Forelimb muscle (tissue), 1 donor: Measurements from ENCODE around the gene CCL13. TPM values are rescaled to one million over a fixed set of nuclear protein-coding genes. Genes with fewer than 3 reads are reported as not detected.
A peak's percentile ranks its signal among the peaks of the same experiment; 100 is the strongest.
"Not testable (repeated sequence)": the region's sequence is repeated elsewhere in the genome, so short reads cannot be mapped to it uniquely, and the experiment has no call there.

Experiments
- DNase-seq: peaks from one replicate; pipeline ENCODE4 v3.0.0-alpha.2; 2013; ENCODE audit warnings: low read depth
- polyA plus RNA-seq: library from polyadenylated mRNA; unstranded; fragments of 120-200 nt; gene quantifications from one replicate; pipeline ENCODE4 v1.2.1, GENCODE V29; 2013; ENCODE audit not compliant: insufficient read length

CCL13 gene
- polyA plus RNA-seq = 1.6 TPM

- no peak for DNase-seq
Measured at GRCh38 chr17:34356194-34356593, at the start of gene CCL13. CCL13 (plus strand) TSS chr17:34356480; CDS start chr17:34356527, 47 bp downstream.

GRCh38 chr17:34307110-34307509 is 49.2 kb upstream of the CCL13 start:
- no peak for DNase-seq

GRCh38 chr17:34308371-34308770 is 47.9 kb upstream of the CCL13 start:
- no peak for DNase-seq

GRCh38 chr17:34311291-34311690 is 45.0 kb upstream of the CCL13 start:
- no peak for DNase-seq

GRCh38 chr17:34312080-34312479 is 44.2 kb upstream of the CCL13 start:
- DNase-seq = no peak

GRCh38 chr17:34313164-34313563 is 43.1 kb upstream of the CCL13 start:
- no peak for DNase-seq

GRCh38 chr17:34314279-34314678 is 42.0 kb upstream of the CCL13 start:
- no peak for DNase-seq

- no peak for DNase-seq
Measured at GRCh38 chr17:34318474-34318873, 37.8 kb upstream of the CCL13 start.

GRCh38 chr17:34319039-34319483 is 37.2 kb upstream of the CCL13 start, which contains the start of gene CCL8:
CCL8 (plus strand) TSS chr17:34319435; CDS start chr17:34319502, 67 bp downstream.
- no peak for DNase-seq

GRCh38 chr17:34321964-34322363 is 34.3 kb upstream of the CCL13 start:
- no peak for DNase-seq

- DNase-seq = not testable (repeated sequence)
Measured at GRCh38 chr17:34327580-34327979, 28.7 kb upstream of the CCL13 start.

GRCh38 chr17:34337701-34338100 is 18.6 kb upstream of the CCL13 start:
- no peak for DNase-seq

- no peak for DNase-seq
Measured at GRCh38 chr17:34339138-34339770, 17.0 kb upstream of the CCL13 start.

GRCh38 chr17:34341916-34342315 is 14.4 kb upstream of the CCL13 start:
- DNase-seq = no peak

- DNase-seq = no peak
Measured at GRCh38 chr17:34347063-34347462, 9.2 kb upstream of the CCL13 start.

- no peak for DNase-seq
Measured at GRCh38 chr17:34349751-34350150, 6.5 kb upstream of the CCL13 start.

- no peak for DNase-seq
Measured at GRCh38 chr17:34351096-34351495, 5.2 kb upstream of the CCL13 start.

- DNase-seq = no peak
Measured at GRCh38 chr17:34352191-34352590, 4.1 kb upstream of the CCL13 start.

GRCh38 chr17:34354637-34355036 is 1.6 kb upstream of the CCL13 start:
- no peak for DNase-seq

- DNase-seq = no peak
Measured at GRCh38 chr17:34357398-34357797, 1.1 kb downstream of the CCL13 start.

GRCh38 chr17:34358631-34359030 is 2.4 kb downstream of the CCL13 start:
- DNase-seq = no peak

GRCh38 chr17:34360601-34361270 is 4.5 kb downstream of the CCL13 start:
- no peak for DNase-seq

GRCh38 chr17:34361478-34362061 is 5.3 kb downstream of the CCL13 start:
- peak; percentile 53 for DNase-seq
